Epidermal melanocyte (primary cell): ENCODE data around the gene PNMA6A.
"Not testable (repeated sequence)": the region's sequence is repeated elsewhere in the genome, so short reads cannot be mapped to it uniquely, and the experiment has no call there.

Source experiments
- DNase-seq: peaks from one replicate; pipeline ENCODE4 v3.0.0; 2011; ENCODE audit warnings: low spot score; ENCODE audit not compliant: insufficient read length

PNMA6A gene

DNA sequence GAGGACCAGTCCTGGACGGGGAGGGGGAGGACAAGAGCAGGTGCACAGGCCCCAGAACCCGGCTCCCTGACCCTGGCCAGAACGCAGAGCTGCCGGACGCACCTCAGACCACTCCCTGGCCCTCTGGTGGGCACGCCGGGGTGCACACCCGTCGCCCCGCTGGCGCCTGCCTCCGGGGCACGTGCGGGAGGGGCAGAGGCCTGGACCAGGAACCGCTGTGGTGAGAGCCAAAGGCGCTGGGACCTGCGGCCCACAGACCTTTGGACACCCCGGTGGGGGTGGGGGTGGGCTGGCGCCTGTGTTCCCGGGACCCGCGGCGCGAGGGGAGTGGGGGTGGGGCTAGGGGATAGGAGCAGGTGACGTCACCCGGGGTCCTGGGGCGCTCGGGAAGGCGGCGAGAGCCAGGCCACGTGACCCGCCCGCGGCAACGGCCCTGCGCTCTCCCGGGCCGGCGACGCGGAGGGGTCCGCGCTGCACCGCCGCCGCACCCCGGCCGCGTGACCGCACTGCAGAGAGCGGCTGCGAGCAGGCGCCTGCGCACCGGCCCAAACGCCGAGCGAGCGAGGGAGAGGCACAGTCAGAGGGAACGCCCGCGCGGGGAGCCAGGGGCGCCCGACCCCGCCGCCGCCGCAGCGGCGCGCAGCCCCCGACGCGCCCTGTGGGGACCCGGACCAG, at the start of gene PNMA6A:
Gene PNMA6A, plus strand, starts transcription at position 546 of the 675 bp plus-strand sequence. CDS start 609 bp downstream, outside the sequence.
- DNase-seq: not testable (repeated sequence)

DNA sequence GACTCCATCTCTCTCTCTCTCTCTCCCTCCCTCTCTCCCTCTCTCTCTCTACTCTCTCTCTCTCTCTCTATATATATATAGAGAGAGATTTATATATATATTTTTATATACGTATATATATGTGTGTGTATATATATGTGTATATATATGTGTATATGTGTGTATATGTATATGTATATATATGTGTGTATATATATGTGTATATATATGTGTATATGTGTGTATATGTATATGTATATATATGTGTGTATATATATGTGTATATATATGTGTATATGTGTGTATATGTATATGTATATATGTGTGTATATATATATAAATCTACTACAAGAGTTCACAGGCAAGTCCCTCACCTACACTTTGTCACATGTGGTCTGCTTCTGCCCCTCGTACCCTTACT, 45.8 kb upstream of the PNMA6A start:
- not testable (repeated sequence) for DNase-seq

DNA sequence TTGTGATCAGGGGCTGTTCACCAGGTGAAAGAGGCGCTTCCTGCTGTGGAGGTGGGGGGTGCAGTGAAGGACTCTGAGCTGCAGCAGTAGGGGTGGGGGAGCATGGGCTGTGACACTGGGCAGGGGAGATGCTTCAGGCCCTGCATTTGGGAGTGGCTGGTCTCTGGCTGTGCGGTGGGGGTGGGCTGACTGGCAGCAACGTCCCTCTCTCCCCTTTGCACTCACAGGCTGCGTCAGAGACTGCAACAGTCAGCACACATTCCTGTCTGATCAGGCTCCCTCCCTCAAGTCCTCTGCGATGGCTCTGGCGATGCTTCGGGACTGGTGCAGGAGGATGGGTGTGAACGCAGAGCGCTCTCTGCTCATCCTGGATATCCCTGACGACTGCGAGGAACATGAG, 43.8 kb upstream of the PNMA6A start:
- DNase-seq: not testable (repeated sequence)

DNA sequence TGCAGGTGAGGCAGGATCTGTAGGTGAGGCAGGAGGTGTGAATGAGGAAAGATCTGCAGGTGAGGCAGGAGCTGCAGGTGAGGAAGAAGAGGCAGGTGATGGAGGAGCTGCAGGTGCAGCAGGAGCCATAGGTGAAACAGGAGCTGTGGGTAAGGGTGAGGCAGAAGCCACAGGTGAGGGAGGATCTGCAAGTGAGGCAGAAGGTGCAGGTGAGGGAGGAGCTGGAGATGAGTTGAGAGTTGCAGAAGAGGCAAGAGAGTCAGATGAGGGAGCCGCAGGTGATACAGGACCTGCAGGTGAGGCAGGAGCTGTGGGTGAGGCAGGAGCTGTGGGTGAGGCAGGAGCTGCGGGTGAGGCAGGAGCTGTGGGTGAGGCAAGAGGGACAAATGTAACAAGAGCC, 43.1 kb upstream of the PNMA6A start:
- no peak for DNase-seq

GRCh38 chrX:153029875-153030274, 42.4 kb upstream of the PNMA6A start:
- DNase-seq: no peak

- no peak for DNase-seq
Measured at GRCh38 chrX:153030801-153031200, 41.5 kb upstream of the PNMA6A start.

DNA sequence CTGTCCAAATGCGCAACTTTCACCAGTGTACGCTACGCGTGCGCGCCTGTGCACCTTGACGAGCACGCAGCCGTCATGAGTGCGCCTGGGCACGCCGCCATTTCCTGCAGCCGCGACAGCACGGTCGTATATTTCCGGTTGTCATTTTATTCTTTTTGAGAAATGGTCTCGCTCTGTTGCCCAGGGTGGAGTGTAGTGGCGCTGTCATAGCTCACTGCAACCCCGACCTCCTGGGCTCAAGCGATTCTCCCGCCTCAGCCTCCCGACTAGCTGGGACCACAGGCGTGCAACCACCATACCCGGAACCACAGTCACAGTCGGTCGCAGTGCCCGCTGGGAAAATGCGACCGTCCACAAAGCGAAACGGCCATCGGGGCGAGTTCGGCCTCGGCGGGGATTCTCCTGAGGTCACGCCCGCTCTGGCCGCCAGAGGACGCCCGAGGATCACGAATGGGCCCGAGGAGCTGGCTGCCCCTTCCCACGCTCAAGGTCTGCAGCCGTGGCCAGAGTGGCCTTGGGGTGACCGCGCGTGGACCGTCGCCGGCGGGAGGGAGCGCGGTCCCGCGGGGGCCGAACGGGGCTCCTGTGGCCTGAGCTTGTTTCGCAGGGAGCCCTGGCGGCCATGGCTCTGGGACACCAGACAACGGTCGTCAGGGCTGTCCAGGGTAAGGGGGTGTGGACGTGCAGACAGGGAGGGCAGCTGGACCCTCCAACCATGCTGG, 39.7 kb upstream of the PNMA6A start:
- DNase-seq: peak; percentile 28

- DNase-seq: no peak
Measured at GRCh38 chrX:153049093-153049492, 23.2 kb upstream of the PNMA6A start.

GRCh38 chrX:153052534-153052933, 19.7 kb upstream of the PNMA6A start:
- no peak for DNase-seq

GRCh38 chrX:153055871-153056749, 16.1 kb upstream of the PNMA6A start, which contains the start of gene PNMA3:
Gene PNMA3 (plus strand): TSS chrX:153056470. CDS start chrX:153057056, 586 bp downstream.
- no peak for DNase-seq

DNA sequence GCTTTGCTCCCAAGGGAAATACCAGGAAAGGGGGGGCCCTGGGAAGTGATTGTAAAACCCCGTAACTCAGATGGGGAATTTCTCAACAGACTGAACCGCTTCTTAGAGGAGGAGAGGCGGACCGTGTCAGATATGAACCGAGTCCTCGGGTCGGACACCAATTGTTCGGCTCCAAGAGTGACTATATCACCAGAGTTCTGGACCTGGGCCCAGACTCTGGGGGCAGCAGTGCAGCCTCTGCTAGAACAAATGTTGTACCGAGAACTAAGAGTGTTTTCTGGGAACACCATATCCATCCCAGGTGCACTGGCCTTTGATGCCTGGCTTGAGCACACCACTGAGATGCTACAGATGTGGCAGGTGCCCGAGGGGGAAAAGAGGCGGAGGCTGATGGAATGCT, 15.0 kb upstream of the PNMA6A start:
- no peak for DNase-seq

DNA sequence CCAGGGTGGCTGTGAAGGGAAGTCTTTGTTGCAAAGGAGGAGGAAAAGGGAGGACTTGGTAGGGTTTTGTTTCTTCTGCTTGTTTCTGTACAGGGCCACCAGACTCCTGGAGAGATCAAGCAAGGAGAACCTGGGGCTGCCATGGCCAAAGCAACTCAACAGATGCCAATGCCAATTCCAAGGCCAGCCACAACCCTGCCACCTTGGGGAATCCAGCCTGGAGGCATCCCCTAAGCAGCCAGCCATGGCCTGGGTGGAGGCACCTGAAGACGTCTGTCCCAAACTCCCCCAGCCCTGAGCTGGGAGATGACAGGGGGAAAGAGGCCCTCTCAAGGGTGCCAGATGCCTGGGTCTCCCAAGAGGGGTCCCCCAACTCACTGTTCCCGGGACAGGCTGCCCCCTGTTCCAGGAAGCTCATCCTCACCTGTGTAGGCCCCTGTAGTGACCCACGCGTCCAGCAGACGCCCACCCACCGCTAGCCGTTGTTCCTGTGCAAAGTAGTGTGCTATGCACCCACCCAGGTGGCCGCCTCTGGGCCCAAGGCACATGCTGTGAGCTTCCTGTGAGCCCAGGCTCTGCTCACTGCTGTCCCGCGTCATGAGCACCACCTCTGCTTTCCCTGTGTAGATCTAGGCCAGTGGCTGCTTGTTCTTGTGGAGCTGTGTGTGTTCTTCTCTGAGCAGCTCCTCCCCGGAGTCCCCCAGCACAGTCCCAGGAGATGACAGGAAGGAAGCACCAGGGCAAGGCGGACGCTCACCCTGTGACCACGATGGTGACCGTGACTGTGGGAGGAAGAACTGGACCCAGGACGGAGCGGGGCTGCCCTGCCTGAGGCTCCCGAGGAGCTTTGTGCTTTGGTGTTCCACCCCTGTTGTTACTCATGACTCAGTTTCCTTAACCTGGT, 12.8 kb upstream of the PNMA6A start:
- no peak for DNase-seq

- no peak for DNase-seq
Measured at GRCh38 chrX:153060095-153060445, 12.2 kb upstream of the PNMA6A start.

- no peak for DNase-seq
Measured at GRCh38 chrX:153061732-153062131, 10.5 kb upstream of the PNMA6A start.

- DNase-seq: peak; percentile 23
Measured at GRCh38 chrX:153063315-153063714, 8.9 kb upstream of the PNMA6A start.

DNA sequence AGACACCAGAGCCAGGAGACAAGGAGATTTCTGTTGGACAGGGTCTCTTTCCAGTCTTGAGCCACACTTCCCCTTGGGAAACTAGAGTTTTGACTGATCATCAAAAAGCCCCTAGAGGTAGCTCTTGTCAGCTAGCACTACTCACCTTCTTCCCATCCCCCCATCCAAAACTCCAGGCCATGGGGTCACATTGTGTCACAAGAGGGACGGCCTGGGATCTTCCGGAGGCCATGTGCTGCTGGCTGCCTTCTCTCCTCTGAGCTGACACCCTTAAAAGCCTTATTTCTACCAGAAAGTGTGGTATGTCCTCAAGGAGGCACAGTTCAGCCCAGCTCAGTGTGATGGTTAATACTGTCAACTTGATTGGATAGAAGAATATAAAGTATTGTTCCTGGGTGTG, 8.2 kb upstream of the PNMA6A start:
- DNase-seq: no peak

- no peak for DNase-seq
Measured at GRCh38 chrX:153065389-153065788, 6.9 kb upstream of the PNMA6A start.

GRCh38 chrX:153066402-153066801, 5.9 kb upstream of the PNMA6A start:
- not testable (repeated sequence) for DNase-seq

DNA sequence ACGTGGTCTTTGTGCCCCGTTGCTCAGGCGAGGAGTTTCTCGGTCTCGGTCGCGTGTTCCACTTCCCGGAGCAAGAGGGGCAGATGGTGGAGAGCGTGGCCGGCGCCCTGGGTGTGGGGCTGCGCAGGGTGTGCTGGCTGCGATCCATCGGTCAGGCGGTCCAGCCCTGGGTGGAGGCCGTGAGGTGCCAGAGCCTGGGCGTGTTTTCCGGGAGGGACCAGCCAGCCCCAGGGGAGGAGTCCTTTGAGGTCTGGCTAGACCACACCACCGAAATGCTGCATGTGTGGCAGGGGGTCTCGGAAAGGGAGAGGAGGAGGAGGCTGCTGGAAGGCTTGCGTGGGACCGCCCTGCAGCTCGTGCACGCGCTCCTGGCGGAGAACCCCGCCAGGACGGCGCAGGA, 1.1 kb downstream of the PNMA6A start:
- not testable (repeated sequence) for DNase-seq

DNA sequence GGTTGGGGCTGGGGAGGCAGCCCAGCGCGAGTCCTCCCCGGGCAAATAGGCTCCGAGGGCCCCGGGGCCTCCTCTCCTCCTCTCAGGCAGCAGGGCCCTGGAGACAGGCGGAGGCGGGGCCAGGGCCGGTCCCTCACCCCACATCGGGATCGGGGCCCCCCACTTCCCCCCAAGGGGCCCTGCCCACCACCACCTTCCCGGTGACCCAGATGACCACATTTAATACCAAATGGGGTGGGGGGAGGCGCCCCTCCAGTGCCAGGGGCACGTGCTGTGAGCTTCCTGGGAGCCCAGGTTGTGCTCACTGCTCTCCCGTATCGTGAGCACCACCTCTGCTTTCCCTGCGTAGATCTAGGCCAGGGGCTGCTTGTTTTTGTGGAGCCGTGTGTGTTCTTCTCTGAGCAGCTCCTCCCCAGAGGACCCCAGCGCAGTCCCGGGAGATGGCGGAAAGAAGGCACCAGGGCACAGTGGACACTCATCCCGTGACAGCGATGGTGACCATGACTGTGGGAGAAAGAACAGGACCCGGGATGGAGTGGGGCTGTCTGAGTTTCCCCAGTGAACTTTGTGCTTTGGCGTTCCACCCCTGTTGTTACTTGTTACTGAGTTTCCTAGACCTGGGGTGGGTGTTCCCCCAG, 2.1 kb downstream of the PNMA6A start:
- DNase-seq: no peak
